Measurements from ENCODE around the gene SPECC1.

- TF ChIP-seq, protein P1, sequence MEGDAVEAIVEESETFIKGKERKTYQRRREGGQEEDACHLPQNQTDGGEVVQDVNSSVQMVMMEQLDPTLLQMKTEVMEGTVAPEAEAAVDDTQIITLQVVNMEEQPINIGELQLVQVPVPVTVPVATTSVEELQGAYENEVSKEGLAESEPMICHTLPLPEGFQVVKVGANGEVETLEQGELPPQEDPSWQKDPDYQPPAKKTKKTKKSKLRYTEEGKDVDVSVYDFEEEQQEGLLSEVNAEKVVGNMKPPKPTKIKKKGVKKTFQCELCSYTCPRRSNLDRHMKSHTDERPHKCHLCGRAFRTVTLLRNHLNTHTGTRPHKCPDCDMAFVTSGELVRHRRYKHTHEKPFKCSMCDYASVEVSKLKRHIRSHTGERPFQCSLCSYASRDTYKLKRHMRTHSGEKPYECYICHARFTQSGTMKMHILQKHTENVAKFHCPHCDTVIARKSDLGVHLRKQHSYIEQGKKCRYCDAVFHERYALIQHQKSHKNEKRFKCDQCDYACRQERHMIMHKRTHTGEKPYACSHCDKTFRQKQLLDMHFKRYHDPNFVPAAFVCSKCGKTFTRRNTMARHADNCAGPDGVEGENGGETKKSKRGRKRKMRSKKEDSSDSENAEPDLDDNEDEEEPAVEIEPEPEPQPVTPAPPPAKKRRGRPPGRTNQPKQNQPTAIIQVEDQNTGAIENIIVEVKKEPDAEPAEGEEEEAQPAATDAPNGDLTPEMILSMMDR (IDR thresholded peaks at IDR 0.05), result no peak
- TF ChIP-seq POLR2A (IDR thresholded peaks at IDR 0.05), result no peak
- no peak for TF ChIP-seq EP300 (IDR thresholded peaks at IDR 0.05)
These were observed 201.0 kb downstream of the SPECC1 start for GRCh38 chr17:20210180-20210579.
